Measurements from ENCODE around the gene FAM221B. TPM values are rescaled to one million over a fixed set of nuclear protein-coding genes. Genes with fewer than 3 reads are reported as not detected.

Gene FAM221B
- total RNA-seq, 1 donor: not detected

DNA sequence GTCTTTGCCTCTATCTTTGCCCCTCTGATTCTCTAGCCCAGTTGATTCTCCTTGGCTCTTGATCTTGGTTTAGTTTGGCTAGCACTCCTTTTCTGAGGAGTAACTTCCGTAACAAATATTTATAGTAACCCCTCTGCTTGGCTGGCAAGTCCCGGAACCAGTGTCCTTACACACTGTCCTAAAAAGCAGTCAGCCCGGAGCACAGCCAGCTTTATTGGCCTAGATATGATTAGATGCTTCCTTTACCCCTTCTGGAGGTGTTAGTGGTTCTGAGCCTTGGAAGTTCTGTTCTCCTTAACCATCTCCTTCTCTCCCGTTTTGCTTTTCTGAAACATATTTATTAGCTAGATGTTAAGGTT lies 57.5 kb downstream of the FAM221B start:
- Histone ChIP-seq H3K4me1 (ENCODE audit: insufficient read depth, low read length) (peaks cover 12% of the 10 kb centered on the region), H3K4me3 (ENCODE audit: low read length) (no peak overlapping the region), H3K27me3 (ENCODE audit: insufficient read depth, low read length) (no peaks in the 10 kb centered on the region), H3K9me3 (ENCODE audit: low read depth, low read length) (no peaks in the 10 kb centered on the region)

- no peaks in the 10 kb centered on the region for H3K27me3 ChIP-seq (ENCODE audit: insufficient read depth, low read length)
Observed at GRCh38 chr9:35769763-35770162, 58.8 kb downstream of the FAM221B start.

DNA sequence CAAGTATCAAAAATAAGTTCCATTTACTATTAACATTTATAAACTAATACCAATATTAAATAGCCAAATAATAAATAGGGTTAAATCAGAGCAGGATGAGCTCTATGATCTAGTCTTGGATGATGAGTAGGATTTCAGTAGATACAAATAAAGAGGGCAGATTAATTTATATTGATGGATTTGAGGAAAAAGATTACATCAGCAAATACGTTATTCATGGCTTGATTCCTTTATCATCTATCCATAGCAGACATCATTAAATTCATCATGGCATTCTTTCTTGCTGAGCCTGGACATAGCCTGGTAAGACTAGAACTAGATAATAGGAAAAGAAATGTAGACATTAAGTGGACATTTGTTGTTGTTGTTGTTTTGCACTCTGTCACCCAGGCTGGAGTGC lies 61.1 kb downstream of the FAM221B start:
- Histone ChIP-seq H3K4me1 (ENCODE audit: insufficient read depth, low read length) (no peaks in the 10 kb centered on the region), H3K9me3 (ENCODE audit: low read depth, low read length) (no peaks in the 10 kb centered on the region), H3K27me3 (ENCODE audit: insufficient read depth, low read length) (no peaks in the 10 kb centered on the region), H3K4me3 (ENCODE audit: low read length) (no peak overlapping the region)

More at GRCh38 chr9:35769763-35770162, 58.8 kb downstream of the FAM221B start:
- no peak overlapping the region for H3K4me3 ChIP-seq (ENCODE audit: low read length)
- H3K9me3 ChIP-seq (ENCODE audit: low read depth, low read length): no peaks in the 10 kb centered on the region
- H3K4me1 ChIP-seq (ENCODE audit: insufficient read depth, low read length): no peaks in the 10 kb centered on the region

DNA sequence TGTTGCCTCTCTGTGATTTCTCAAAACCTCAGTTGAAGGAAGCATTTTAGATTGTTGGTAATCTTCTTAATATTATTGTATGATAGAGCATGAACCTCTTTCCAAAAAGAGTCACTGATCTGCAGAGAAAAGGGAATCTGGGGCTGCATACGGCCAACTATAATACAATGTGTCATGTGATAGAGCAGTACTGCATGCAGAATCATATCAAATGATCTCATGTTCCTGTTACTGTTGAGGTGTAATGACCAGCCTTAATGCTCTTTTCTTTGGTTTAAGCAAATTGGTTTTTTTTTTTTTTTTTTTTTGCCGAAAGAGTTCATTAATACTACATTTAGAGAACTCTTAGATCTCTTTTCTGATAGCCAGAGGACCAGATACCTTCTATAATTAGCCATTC lies 61.5 kb downstream of the FAM221B start:
- no peak overlapping the region for H3K4me3 ChIP-seq (ENCODE audit: low read length)
- no peaks in the 10 kb centered on the region for H3K4me1 ChIP-seq (ENCODE audit: insufficient read depth, low read length)
- no peaks in the 10 kb centered on the region for H3K27me3 ChIP-seq (ENCODE audit: insufficient read depth, low read length)
- no peaks in the 10 kb centered on the region for H3K9me3 ChIP-seq (ENCODE audit: low read depth, low read length)

Other genes starting within 250 kb of the FAM221B start
- 7.7 TPM for gene TESK1, start 223.5 kb downstream of the FAM221B start, total RNA-seq
- gene CD72, start 210.3 kb downstream of the FAM221B start, total RNA-seq: 4.9 TPM
- 9.6 TPM for gene SIT1, start 177.8 kb downstream of the FAM221B start, total RNA-seq
- 37,843 TPM for gene RMRP, start 170.7 kb downstream of the FAM221B start, total RNA-seq
- gene CCDC107, start 170.4 kb downstream of the FAM221B start, total RNA-seq: 6.9 TPM
- 0.10 TPM for gene ARHGEF39, start 163.5 kb downstream of the FAM221B start, total RNA-seq
- gene CA9, start 154.8 kb downstream of the FAM221B start, total RNA-seq: not detected
- gene TPM2, start 138.8 kb downstream of the FAM221B start, total RNA-seq: 7.3 TPM
- 195 TPM for gene TLN1, start 96.5 kb downstream of the FAM221B start, total RNA-seq
- 15.7 TPM for gene CREB3, start 96.1 kb downstream of the FAM221B start, total RNA-seq
- gene GBA2, start 79.5 kb downstream of the FAM221B start, total RNA-seq: 13.4 TPM
- 6.6 TPM for gene RGP1, start 79.4 kb downstream of the FAM221B start, total RNA-seq
- not detected for gene MSMP, start 74.5 kb downstream of the FAM221B start, total RNA-seq
- gene NPR2, start 37.1 kb downstream of the FAM221B start, total RNA-seq: 1.2 TPM
- gene SPAG8, start 16.5 kb downstream of the FAM221B start, total RNA-seq: 0.42 TPM
- gene HINT2, start 13.7 kb downstream of the FAM221B start, total RNA-seq: 10.7 TPM
- 2.0 TPM for gene TMEM8B, start 496 bp upstream of the FAM221B start, total RNA-seq
- not detected for gene OR13J1, start 41.7 kb upstream of the FAM221B start, total RNA-seq
- gene HRCT1, start 77.5 kb upstream of the FAM221B start, total RNA-seq: not detected
- not detected for gene SPAAR, start 80.8 kb upstream of the FAM221B start, total RNA-seq
- gene OR2S2, start 129.4 kb upstream of the FAM221B start, total RNA-seq: not detected
- gene RECK, start 208.2 kb upstream of the FAM221B start, total RNA-seq: 9.2 TPM

Data from mononuclear cell (primary cell).